GM18519 (cell line): ENCODE data around the gene MESD.
"Not testable (repeated sequence)": the region's sequence is repeated elsewhere in the genome, so short reads cannot be mapped to it uniquely, and the experiment has no call there.

Experiments used
- ATAC-seq: cut with Tn5 transposase; IDR thresholded peaks from one replicate; pipeline ENCODE4 v1.9.1; 2021; ENCODE audit warnings: mild to moderate bottlenecking, moderate library complexity; ENCODE audit not compliant: unreplicated experiment, low FRiP score

Gene MESD

DNA sequence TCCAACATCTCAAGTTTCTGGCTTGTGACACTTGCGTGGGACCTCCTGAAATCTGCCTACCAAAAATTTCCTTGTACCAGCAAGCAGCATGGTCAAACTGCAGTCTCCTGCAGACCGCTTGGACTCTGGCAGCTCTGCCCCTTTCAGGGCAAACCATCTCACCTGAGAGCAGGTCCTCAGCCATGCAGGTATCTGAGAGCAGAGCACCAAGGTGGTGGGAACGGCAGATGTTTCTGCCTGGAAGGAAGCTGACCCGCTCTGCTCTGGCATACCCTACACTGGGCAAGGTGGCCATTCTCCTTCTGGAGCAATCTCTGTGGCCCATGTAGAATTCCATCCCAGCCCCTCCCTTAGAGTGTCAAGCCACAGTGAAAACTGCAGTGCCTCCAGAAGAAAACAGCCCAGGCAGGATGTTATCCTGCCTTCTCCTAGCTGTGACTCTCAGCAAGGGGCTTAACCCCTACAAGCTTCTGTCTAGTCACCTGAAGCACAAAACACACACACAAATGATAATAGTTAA, 21.6 kb downstream of the MESD start:
- no peak for ATAC-seq

DNA sequence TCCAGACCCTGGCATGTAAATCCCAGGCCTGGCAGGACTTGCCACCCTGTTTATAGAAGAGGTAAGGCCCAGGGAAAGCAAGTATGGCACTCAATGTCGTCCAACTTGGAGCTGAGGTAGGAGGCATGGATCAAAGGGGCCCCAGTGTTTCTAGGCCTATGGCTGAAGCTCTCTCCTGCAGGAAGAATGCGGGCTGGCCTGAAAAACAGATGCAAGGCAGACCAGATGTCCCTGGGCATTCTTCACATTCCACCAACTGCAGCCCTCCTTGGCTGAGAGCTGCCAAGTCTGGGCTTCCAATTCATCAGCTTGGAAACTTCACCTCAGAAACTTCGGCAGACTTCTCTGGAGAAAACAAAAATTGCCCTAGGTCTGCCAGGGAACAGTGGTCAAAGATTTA, 22.2 kb downstream of the MESD start:
- no peak for ATAC-seq

DNA sequence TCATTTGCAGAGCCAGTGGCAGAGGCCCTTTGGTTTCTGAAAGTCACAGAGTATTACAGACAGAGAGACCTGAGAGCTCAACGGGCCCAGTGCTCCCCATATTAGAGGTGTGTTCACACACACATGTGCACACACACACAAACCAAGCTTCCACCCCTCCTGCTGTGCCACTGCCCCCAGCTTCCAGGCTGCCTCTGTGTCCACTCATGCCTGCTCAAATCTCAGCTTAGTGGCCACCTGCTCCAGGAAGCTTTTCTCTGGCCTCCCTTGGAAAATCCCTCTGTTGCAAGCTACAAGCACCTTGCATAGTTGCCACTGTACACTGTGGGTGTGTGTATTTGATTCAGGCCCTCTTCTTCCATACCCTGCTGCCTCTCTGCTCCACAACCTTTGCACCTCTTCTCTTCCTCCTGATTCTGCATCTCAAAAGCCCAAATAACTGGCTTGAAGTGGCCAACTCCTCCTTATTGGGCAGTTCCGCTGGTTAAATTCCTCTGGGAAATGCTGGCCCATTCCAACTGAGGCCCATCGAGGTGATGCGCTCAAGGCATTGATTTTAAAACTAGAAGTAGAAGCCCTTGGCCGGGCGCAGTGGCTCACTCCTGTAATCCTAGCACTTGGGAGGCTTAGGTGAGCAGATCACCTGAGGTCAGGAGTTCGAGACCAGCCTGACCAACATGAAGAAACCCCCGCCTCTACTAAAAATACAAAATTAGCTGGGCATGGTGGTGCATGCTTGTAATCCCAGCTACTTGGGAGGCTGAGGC, 23.0 kb downstream of the MESD start:
- ATAC-seq, result no peak

DNA sequence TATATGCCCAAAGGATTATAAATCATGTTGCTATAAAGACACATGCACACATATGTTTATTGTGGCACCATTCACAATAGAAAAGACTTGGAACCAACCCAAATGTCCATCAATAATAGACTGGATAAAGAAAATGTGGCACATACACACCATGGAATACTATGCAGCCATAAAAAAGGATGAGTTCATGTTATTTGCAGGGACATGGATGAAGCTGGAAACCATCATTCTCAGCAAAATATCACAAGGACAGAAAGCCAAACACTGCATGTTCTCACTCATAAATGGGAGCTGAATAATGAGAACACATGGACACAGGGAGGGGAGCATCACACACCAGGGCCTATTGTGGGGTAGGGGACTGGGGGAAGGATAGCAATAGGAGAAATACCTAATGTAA, 24.2 kb downstream of the MESD start:
- ATAC-seq, result not testable (repeated sequence)

DNA sequence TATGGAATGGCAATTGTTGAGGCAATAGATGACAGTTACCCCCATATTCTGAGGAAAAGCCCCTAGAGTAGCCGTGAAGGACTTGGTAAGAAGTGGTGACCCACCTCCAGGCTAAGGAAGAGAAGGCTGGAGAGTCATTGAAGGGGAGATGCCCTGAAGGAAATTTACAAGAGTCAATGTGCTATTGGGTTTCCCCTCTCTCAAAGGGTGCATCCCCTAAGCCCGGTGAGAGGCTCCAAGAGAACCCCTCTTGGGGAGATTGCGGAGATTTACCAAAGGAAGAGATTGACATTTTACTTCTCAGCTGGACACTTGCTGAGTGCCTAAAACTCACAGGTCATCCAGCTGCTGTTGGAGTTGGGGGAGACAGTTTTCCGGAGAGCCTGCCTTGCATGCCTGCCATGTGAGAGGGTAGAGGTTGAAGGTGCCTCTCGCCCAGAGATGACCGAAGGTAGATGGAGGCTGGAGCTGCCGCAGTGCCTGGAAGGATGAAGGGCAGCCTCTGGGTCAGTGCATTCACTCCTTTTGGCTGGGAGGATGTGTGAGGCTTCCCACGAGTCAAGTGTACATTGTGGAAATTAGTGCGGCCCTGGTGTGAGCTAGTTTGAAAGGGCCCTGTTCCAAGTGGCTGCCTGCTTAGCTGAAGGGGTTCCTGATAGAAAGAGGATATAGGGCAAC, 30.7 kb downstream of the MESD start:
- ATAC-seq, result no peak

DNA sequence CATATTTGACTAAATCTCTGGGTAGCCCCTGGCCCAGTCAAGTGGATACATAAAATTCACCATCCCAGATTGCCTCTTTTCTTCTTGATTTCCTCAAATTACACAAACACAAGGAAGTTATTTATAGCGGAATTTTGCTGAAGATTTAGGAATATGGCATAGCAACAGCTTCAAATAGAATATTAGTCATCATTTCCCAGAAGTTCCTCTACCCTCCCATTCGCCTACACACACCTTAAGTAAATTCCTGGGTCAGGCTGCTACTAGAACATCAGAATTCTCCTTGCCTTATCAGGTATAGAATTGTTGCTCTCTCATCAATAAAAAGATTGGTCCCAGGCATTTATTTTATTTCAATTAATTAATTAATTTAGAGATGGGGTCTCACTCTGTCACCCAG, 31.6 kb downstream of the MESD start:
- ATAC-seq, result no peak

DNA sequence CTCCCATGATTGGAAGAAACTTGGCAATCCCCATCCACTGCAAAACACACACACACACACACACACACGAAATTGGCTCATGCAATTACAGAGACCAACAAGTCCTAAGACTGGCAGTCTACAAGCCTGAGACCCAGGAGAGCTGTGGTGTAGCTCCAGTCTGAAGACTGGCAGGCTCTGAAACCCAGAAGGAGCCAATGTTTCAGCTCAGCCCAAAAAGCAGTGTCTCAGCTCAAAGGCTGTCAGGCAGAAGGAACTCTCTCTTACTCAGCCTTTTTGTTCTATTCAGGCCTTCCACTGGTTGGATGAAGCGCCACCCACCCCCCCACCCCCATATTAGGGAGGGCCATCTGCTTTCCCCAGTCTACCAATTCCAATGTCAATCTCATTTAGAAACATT, 32.1 kb downstream of the MESD start:
- no peak for ATAC-seq

DNA sequence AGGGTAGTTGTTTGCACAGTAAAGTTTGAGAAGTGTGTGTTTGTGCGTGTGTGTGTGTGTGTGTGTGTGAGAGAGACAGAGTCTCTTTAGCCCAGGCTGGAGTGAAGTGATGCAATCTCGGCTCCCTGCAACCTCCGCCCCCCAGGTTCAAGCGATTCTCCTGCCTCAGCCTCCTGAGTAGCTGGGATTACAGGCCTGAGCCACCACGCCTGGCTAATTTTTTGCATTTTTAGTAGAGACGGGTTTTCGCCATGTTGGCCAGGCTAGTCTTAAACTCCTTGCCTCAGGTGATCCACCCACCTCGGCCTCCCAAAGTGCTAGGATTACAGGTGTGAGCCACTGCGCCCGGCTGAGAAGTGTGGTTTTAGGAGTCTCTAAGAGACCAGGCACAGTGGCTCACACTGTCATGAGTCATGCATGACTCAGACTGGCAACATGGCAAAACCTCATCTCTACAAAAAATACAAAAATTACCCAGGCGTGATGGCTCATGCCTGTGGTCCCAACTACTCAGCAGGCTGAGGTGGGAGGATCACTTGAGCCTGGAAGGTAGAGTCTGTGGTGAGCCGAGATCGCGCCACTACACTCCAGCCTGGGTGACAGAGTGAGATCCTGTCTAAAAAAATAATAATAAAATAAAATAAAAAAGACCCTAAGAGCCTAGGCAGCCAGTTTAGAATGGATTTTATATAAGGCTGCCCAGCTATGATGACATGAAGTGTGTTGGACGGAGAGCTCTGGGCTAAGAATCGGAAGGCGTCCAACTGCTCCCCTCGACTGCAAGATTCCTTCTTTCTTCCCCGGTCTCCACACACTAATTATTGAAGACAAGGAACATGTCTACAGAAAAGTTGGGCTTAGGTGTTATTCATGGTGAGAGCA, 33.8 kb downstream of the MESD start:
- not testable (repeated sequence) for ATAC-seq

DNA sequence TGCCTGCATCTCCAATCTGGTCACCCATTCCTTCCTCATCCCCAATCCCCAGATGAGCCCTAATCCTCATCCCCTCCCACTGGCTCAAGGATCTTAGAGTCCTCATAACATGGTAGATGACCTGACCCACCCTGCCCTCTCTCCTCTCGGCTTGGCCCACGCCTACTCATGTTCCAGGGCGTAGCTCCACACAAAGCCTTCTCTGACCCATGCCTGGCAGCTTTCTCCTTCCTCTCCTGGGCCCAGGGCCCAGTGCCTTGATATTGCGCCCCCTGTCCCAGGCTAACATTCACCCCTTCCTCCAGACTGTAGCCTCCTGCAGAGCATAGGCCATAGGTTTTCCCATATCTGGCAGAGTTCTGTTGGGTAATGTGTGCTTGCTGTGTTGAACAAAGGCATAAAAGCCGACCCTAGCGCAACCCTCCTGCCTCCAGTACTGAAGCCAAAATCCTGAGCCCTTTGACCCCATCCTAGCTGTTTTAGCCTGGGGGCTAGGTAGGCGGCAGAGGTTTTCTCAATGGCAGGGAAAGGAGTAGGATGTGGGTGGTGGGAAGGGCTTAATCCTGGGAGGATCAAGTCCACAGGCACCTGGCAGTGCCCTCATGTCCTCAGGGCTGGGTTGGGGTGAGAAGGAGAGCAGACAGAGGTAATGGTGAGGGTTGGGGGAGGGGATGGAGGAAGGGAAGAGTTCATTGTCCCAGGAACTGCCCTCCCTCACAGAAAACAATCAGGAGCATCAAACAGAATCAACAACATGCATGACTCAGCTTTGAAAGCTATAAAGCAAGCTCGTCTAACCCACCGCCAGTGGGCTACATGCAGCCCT, 35.5 kb downstream of the MESD start:
- ATAC-seq, result no peak

DNA sequence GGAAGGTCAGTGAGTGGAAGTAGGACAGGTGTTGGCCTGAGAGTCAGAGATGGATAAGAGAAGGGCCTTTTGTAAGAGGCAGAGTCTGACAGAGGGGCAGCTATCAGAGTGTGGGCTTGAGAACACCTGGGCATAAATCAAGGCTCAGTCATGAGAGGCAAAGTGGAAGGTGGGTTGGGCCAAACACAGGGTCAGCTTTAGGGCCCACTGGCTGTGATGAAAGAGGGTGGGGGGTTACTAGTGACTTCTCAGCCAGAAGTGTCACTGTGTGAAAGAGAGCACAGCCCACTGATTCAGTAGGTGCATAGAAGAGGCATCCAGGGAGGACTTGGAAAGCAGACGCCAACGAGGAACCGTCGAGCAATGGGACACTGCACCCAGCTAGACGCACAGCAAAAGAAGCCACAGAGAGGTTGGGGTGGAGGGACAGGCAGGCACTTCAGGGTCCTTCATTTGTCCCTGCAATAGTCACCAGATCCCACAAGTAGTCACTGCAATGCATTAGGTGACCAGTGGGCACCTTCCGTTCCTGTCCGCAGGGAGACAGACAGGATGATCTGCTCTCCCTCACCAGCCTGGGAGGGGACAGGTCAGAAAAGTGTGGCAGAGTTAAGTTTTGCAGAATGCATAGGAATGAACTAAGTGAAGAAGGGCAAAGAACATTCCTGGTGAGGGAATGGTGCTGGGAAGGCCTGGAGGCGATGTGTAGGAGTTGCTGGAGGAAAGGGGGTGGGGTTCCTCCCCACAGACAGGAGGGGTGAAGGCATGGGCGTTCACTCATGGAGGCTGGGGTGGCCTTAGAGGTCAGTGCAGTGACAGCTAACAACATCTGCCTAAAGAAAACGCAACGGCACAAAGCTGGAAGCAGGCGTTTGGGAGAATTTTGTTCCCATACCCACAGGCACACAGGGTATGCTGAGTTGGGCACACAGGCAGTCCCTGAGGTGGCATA, 36.3 kb downstream of the MESD start:
- no peak for ATAC-seq

DNA sequence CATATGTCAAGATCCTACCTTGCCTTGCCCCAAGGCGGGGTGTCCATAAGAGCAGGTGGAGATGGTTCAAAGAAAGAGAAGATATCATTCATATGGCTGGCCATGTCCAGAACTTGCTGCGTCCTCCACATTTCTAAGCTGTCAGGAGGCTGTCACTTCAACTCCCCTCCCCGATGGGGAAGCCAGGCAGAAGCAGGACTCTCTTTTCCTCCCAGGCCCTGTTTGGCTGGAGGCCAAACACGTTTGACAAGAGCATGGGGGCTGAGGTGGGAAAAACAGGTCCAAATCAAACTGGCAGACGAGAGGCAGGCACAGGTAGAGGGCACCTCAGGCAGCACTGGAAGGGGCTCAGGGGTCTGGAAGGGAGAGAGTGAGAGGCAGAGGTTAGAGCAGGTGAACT, 37.7 kb downstream of the MESD start:
- no peak for ATAC-seq

DNA sequence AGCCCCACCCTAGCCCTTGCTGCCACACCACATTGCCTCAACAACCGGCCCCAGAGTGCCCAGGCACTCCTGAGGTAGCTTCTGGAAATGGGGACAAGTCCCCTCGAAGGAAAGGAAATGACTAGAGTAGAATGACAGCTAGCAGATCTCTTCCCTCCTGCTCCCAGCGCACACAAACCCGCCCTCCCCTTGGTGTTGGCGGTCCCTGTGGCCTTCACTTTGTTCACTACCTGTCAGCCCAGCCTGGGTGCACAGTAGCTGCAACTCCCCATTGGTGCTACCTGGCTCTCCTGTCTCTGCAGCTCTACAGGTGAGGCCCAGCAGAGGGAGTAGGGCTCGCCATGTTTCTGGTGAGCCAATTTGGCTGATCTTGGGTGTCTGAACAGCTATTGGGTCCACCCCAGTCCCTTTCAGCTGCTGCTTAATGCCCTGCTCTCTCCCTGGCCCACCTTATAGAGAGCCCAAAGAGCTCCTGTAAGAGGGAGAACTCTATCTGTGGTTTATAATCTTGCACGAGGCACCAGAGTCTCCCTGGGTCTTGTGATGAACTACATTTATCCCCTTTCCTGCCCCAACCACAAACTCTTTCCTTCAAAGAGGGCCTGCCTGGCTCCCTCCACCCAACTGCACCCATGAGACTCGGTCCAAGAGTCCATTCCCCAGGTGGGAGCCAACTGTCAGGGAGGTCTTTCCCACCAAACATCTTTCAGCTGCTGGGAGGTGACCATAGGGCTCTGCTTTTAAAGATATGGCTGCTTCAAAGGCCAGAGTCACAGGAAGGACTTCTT, 39.1 kb downstream of the MESD start:
- no peak for ATAC-seq

DNA sequence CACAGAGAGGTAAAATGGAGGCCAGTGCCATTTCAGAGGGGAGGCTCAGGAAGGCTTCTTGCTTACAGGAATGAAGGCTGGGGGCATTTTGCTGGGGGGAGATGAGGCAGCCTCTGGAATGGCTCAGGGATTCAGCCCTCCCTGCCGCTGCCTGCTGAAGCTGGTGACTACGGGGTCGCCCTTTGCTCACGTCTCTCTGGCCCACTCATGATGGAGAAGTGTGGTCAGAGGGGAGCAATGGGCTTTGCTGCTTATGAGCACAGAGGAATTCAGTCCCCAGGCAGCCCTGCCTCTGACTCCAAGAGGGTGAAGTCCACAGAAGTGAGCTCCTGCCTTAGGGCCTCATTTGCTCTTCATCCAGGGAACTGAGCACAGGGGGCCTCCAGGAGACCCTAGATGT, 39.9 kb downstream of the MESD start:
- ATAC-seq, result no peak

DNA sequence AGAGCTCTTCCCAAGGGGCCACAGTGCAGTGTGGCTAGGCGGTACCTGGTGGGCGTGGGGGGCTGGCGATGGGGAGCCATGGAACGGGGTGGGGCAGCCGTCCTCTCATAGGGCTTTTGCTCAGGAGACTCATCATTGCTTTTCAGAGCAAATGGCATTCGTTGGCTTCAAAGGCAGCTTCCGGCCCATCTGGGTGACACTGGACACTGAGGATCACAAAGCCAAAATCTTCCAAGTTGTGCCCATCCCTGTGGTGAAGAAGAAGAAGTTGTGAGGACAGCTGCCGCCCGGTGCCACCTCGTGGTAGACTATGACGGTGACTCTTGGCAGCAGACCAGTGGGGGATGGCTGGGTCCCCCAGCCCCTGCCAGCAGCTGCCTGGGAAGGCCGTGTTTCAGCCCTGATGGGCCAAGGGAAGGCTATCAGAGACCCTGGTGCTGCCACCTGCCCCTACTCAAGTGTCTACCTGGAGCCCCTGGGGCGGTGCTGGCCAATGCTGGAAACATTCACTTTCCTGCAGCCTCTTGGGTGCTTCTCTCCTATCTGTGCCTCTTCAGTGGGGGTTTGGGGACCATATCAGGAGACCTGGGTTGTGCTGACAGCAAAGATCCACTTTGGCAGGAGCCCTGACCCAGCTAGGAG, 40.8 kb downstream of the MESD start:
- ATAC-seq, result no peak

DNA sequence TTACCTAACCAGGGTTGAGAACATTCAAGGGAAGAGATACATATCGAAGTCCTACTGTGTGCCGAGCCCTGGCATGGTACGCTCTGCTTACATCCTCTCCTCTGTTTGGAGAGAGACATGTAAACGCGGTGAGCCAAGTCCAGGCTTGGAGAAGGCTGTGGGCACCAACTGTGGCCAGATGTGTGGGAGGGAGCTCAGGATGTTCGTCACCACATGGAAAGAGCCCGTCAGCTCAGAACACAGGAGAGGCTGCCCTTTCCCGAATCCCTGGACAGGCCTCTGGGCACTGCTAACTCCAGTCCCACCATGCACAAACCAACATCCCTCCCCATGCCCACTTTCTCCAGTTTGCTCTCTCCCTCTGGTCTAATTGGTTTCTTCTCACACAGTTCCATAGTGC, 43.0 kb downstream of the MESD start:
- ATAC-seq, result no peak

DNA sequence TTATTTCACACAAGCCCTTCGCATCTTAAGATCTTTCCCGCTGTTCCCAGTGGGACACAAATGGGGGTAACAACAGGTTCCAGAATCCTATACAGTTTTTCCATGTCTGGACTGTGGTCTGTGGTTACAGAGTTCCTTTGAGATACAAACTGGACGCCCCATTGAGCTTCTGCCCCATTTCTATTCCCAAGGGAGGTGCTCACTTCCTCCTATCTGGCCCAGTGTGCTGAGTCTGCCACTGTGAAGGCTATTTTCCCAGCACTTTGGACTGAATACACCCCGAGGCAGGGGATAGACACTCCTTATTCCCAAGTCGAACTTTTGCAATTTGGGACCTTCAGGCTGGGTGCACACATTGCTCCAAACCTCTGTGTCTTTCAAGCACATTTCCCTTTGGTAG, 44.0 kb downstream of the MESD start:
- no peak for ATAC-seq

DNA sequence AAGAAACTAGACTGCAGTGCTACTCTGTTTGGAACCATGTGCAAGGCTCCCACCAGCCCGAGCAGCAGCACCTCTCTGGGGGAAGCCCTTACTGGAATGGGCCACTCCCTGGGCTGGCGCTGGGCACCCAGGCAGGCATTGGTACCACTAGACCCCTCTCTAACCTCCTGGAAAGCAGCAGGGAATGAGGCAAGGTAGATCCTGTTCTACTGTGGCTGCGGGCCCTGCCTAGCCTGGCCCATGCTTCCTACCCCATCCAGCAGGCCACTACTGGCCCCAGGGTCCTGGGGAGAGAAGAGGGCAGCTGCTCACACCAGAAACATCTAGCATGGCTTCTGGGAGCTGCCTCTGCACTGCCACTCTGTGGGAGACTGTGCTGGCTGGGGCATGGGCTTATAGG, 44.8 kb downstream of the MESD start:
- no peak for ATAC-seq
